Measurements from ENCODE around the gene PRKCZ. TPM values are rescaled to one million over a fixed set of nuclear protein-coding genes. Genes with fewer than 3 reads are reported as not detected.

The PRKCZ gene
- total and polyA plus RNA-seq, 2 of the 4 experiments (the other 2 are of a cell fraction): 2.0 to 3.5 TPM

- no peak overlapping the region for H3K56ac ChIP-seq (ENCODE audit: extremely low read depth, insufficient read depth, low read length)
- no peaks in the 10 kb centered on the region for H3K9me3 ChIP-seq (ENCODE audit: control insufficient read depth, insufficient read depth, low read length)
- no peak overlapping the region for H2BK15ac ChIP-seq (ENCODE audit: low read depth, low read length)
- CTCF ChIA-PET: no interaction called here
- H3K23ac ChIP-seq (ENCODE audit: low read depth, low read length): no peak overlapping the region
- whole genome bisulfite sequencing, 2 experiments (ENCODE audit: extremely low coverage in 2 of 2, insufficient read length in 1 of 2): 0% methylated on average over 1 of the region's 4 CpGs; no CpG with 5 or more reads in 1 of the 2 experiments
- intact Hi-C loops (cut with micrococcal nuclease): loop anchor here (2.0 to 5.0 kb wide), 2 partner anchors 43 to 56 kb away; no protein-coding TSS in a partner anchor
- dilution Hi-C loops (cut with HindIII; ENCODE audit: low sequenced_read_pairs, unreplicated experiment): no loop called here
- peak overlapping the region; percentile 81; the same call in 1 of the 2 replicates for H2AK5ac ChIP-seq (ENCODE audit: low read depth, low read length)
- no peak overlapping the region for H2BK20ac ChIP-seq (ENCODE audit: low read depth, low read length)
- peak overlapping the region; percentile 45; the same call in 1 of the 2 replicates for H2BK120ac ChIP-seq (ENCODE audit: low read depth, low read length)
- H4K8ac ChIP-seq (ENCODE audit: low read depth in 2 of 2, low read length in 2 of 2): no peak overlapping the region
- H3K27ac ChIP-seq (ENCODE audit: insufficient read depth, low read length): peak overlapping the region; percentile 86
- no peak overlapping the region for H3K4me3 ChIP-seq (ENCODE audit: insufficient read depth, low read depth, low read length)
- H4K91ac ChIP-seq (ENCODE audit: insufficient read depth, low read depth, low read length): no peak overlapping the region; the same call in 1 of the 2 replicates
- peaks cover 99% of the 10 kb centered on the region for H4K20me1 ChIP-seq (ENCODE audit: insufficient read depth, low read length)
- H4K5ac ChIP-seq (ENCODE audit: low read depth, low read length): no peak overlapping the region
- DNase-seq (no peak), ATAC-seq (ENCODE audit: low read depth) (no peak)
- H3K4me1 ChIP-seq (ENCODE audit: control insufficient read depth, insufficient read depth, low read length): peaks cover 52% of the 10 kb centered on the region
- TF ChIP-seq SMC3 (IDR thresholded peaks at IDR 0.05; ENCODE audit: low read depth, low read length) (no peak), CEBPB (IDR thresholded peaks at IDR 0.05; ENCODE audit: low read depth, low read length) (no peak), RFX5 (IDR thresholded peaks at IDR 0.05; ENCODE audit: low read depth, low read length) (no peak), RAD21 (IDR thresholded peaks at IDR 0.05; ENCODE audit: low read length) (no peak), MAFK (IDR thresholded peaks at IDR 0.05; ENCODE audit: low read depth, low read length) (no peak), NFE2L2 (IDR thresholded peaks at IDR 0.05; ENCODE audit: low read depth, low read length) (no peak), MXI1 (IDR thresholded peaks at IDR 0.05; ENCODE audit: borderline replicate concordance, low read depth, low read length) (no peak), BHLHE40 (IDR thresholded peaks at IDR 0.05; ENCODE audit: low read depth, low read length) (no peak)
- TF ChIP-seq, protein P1, sequence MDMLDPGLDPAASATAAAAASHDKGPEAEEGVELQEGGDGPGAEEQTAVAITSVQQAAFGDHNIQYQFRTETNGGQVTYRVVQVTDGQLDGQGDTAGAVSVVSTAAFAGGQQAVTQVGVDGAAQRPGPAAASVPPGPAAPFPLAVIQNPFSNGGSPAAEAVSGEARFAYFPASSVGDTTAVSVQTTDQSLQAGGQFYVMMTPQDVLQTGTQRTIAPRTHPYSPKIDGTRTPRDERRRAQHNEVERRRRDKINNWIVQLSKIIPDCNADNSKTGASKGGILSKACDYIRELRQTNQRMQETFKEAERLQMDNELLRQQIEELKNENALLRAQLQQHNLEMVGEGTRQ (IDR thresholded peaks at IDR 0.05; ENCODE audit: low read depth, low read length): no peak
- TF ChIP-seq, protein P2, sequence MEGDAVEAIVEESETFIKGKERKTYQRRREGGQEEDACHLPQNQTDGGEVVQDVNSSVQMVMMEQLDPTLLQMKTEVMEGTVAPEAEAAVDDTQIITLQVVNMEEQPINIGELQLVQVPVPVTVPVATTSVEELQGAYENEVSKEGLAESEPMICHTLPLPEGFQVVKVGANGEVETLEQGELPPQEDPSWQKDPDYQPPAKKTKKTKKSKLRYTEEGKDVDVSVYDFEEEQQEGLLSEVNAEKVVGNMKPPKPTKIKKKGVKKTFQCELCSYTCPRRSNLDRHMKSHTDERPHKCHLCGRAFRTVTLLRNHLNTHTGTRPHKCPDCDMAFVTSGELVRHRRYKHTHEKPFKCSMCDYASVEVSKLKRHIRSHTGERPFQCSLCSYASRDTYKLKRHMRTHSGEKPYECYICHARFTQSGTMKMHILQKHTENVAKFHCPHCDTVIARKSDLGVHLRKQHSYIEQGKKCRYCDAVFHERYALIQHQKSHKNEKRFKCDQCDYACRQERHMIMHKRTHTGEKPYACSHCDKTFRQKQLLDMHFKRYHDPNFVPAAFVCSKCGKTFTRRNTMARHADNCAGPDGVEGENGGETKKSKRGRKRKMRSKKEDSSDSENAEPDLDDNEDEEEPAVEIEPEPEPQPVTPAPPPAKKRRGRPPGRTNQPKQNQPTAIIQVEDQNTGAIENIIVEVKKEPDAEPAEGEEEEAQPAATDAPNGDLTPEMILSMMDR (conservative IDR thresholded peaks at IDR 0.05; ENCODE audit: low read depth, low read length): no peak
- no peak overlapping the region for H3K9ac ChIP-seq (ENCODE audit: low read depth, low read length)
- no peaks in the 10 kb centered on the region for H3K27me3 ChIP-seq (ENCODE audit: control insufficient read depth, insufficient read depth, low read length)
- POLR2A ChIA-PET (ENCODE audit: unreplicated experiment): interaction anchor here (0.7 kb wide), 1 partner anchor 25 kb away, joined by 9 read pairs; no protein-coding TSS in a partner anchor
- no peak overlapping the region; the same call in 1 of the 2 replicates for H3K18ac ChIP-seq (ENCODE audit: low read depth, low read length)
- peak overlapping the region; percentile 63; the same call in 1 of the 2 replicates for H3K4me2 ChIP-seq (ENCODE audit: low read depth, low read length)
- peak overlapping the region; percentile 72 for H3K4ac ChIP-seq (ENCODE audit: low read depth, low read length)
- H3K79me1 ChIP-seq (ENCODE audit: low read depth in 1 of 2, low read length in 2 of 2): peaks cover 0 to 37% of the 10 kb centered on the region in 2 experiments; a peak in 2 of 4 replicates
- peak overlapping the region; percentile 89 for H2AK9ac ChIP-seq (replicated peaks; ENCODE audit: low read depth, low read length, poor library complexity)
- in situ Hi-C loops (cut with MboI; ENCODE audit: low sequenced_read_pairs): loop anchor here (5.0 kb wide), 2 partner anchors 37 to 63 kb away; no protein-coding TSS in a partner anchor
- BruUV-seq (replicated peaks): no TSS peak
- peaks cover 2% of the 10 kb centered on the region; the same call in 1 of the 2 replicates for H3K36me3 ChIP-seq (ENCODE audit: control insufficient read depth, insufficient read depth, low read length)
- H2AFZ ChIP-seq (replicated peaks; ENCODE audit: low read length, poor library complexity): no peak overlapping the region
- H2BK5ac ChIP-seq (ENCODE audit: low read depth, low read length, poor library complexity, severe bottlenecking): peak overlapping the region; percentile 75
- H3K14ac ChIP-seq (replicated peaks; ENCODE audit: low read depth, low read length): 0 out of 2 replicates have a peak overlapping the region, but pooled peaks have one; percentile 23
- peaks cover 23% of the 10 kb centered on the region for H3K9me1 ChIP-seq (ENCODE audit: insufficient read depth, low read length)
These were observed 184.5 kb downstream of the PRKCZ start for GRCh38 chr1:2234762-2235113.
